GM19023 (cell line): ENCODE measurements around the gene ZNF32.
"Not testable (repeated sequence)": the region's sequence is repeated elsewhere in the genome, so short reads cannot be mapped to it uniquely, and the experiment has no call there.

Source experiments
- ATAC-seq: cut with Tn5 transposase; IDR thresholded peaks from one replicate; pipeline ENCODE4 v1.9.1; 2021; ENCODE audit warnings: mild to moderate bottlenecking, moderate library complexity; ENCODE audit not compliant: unreplicated experiment

Gene ZNF32

GRCh38 chr10:43635816-43636215, 12.9 kb downstream of the ZNF32 start:
- ATAC-seq: not testable (repeated sequence)

GRCh38 chr10:43628956-43629355, 19.7 kb downstream of the ZNF32 start:
- ATAC-seq: no peak

- ATAC-seq: no peak
Measured at GRCh38 chr10:43627942-43628341, 20.7 kb downstream of the ZNF32 start.

GRCh38 chr10:43623351-43623750, 25.3 kb downstream of the ZNF32 start:
- no peak for ATAC-seq

GRCh38 chr10:43622038-43622437, 26.6 kb downstream of the ZNF32 start:
- no peak for ATAC-seq

- no peak for ATAC-seq
Measured at GRCh38 chr10:43619368-43619767, 29.3 kb downstream of the ZNF32 start.

- ATAC-seq: no peak
Measured at GRCh38 chr10:43616697-43617370, 31.8 kb downstream of the ZNF32 start.

GRCh38 chr10:43610636-43611035, 38.0 kb downstream of the ZNF32 start:
- no peak for ATAC-seq

- ATAC-seq: no peak
Measured at GRCh38 chr10:43607199-43607573, 41.5 kb downstream of the ZNF32 start.

- ATAC-seq: peak; percentile 100
Measured at GRCh38 chr10:43606323-43607198, 42.1 kb downstream of the ZNF32 start, which contains the start of gene ZNF485. Gene ZNF485 (plus strand): TSS chr10:43606438. CDS start chr10:43607051, 613 bp downstream.

GRCh38 chr10:43605850-43606322, 42.8 kb downstream of the ZNF32 start:
- ATAC-seq: peak; percentile 33

GRCh38 chr10:43601576-43601975, 47.1 kb downstream of the ZNF32 start:
- ATAC-seq: not testable (repeated sequence)

GRCh38 chr10:43599333-43599732, 49.3 kb downstream of the ZNF32 start:
- no peak for ATAC-seq

- no peak for ATAC-seq
Measured at GRCh38 chr10:43598446-43598845, 50.2 kb downstream of the ZNF32 start.

- ATAC-seq: no peak
Measured at GRCh38 chr10:43596546-43596945, 52.1 kb downstream of the ZNF32 start.

- peak; percentile 37 for ATAC-seq
Measured at GRCh38 chr10:43595739-43596298, 52.9 kb downstream of the ZNF32 start.

GRCh38 chr10:43594944-43595589, 53.6 kb downstream of the ZNF32 start:
- peak; percentile 95 for ATAC-seq
